Measurements from ENCODE around the gene RIMBP2. TPM values are rescaled to one million over a fixed set of nuclear protein-coding genes. Genes with fewer than 3 reads are reported as not detected.
"Not testable (repeated sequence)": the region's sequence is repeated elsewhere in the genome, so short reads cannot be mapped to it uniquely, and the experiment has no call there.

The RIMBP2 gene
- total RNA-seq, 2 experiments from 2014 or later = not detected

- ATAC-seq (ENCODE audit: poor library complexity) = no peak
- CTCF ChIA-PET = no interaction called here
- Histone ChIP-seq H3K27me3 (ENCODE audit: control insufficient read depth in 1 of 2, insufficient read depth in 2 of 2, low read length in 2 of 2) (no peaks in the 10 kb centered on the region), H3K36me3 (ENCODE audit: insufficient read depth, low read length) (no peaks in the 10 kb centered on the region), H3K4me3 (ENCODE audit: low read length) (no peak overlapping the region), H3K27ac (ENCODE audit: low read depth in 1 of 2, low read length in 2 of 2) (no peak overlapping the region), H3K9me3 (ENCODE audit: control insufficient read depth in 1 of 2, insufficient read depth in 1 of 2, low read length in 2 of 2) (peaks cover 0 to 32% of the 10 kb centered on the region in 2 experiments), H3K4me1 (ENCODE audit: insufficient read depth, low read length) (no peaks in the 10 kb centered on the region)
- Mint-ChIP-seq H3K4me3 (no peak overlapping the region), H3K9me3 (peaks cover 5% of the 10 kb centered on the region), H3K4me1 (ENCODE audit: low read depth) (no peaks in the 10 kb centered on the region), H3K27me3 (no peaks in the 10 kb centered on the region), H3K27ac (no peak overlapping the region), H3K36me3 (ENCODE audit: low read depth) (no peaks in the 10 kb centered on the region)
- no peak for DNase-seq
- POLR2A ChIA-PET = no interaction called here
- no peak for TF ChIP-seq CTCF (IDR thresholded peaks at IDR 0.05)
- intact Hi-C loops (cut with DNase I, micrococcal nuclease) = no loop called here
These were observed 68.3 kb downstream of the RIMBP2 start for GRCh38 chr12:130647814-130648213.

- Mint-ChIP-seq H3K27ac (no peak overlapping the region), H3K9me3 (no peaks in the 10 kb centered on the region), H3K27me3 (no peaks in the 10 kb centered on the region), H3K4me3 (no peak overlapping the region), H3K4me1 (ENCODE audit: low read depth) (no peaks in the 10 kb centered on the region), H3K36me3 (ENCODE audit: low read depth) (no peaks in the 10 kb centered on the region)
- intact Hi-C loops (cut with DNase I, micrococcal nuclease) = no loop called here
- Histone ChIP-seq H3K4me3 (ENCODE audit: low read length) (no peak overlapping the region), H3K36me3 (ENCODE audit: insufficient read depth, low read length) (no peaks in the 10 kb centered on the region), H3K4me1 (ENCODE audit: insufficient read depth, low read length) (no peaks in the 10 kb centered on the region), H3K9me3 (ENCODE audit: control insufficient read depth in 1 of 2, insufficient read depth in 1 of 2, low read length in 2 of 2) (peaks cover 0 to 32% of the 10 kb centered on the region in 2 experiments), H3K27me3 (ENCODE audit: control insufficient read depth in 1 of 2, insufficient read depth in 2 of 2, low read length in 2 of 2) (no peaks in the 10 kb centered on the region), H3K27ac (ENCODE audit: low read depth in 1 of 2, low read length in 2 of 2) (no peak overlapping the region)
- CTCF ChIA-PET = no interaction called here
- TF ChIP-seq CTCF (IDR thresholded peaks at IDR 0.05) = no peak
- POLR2A ChIA-PET = no interaction called here
- ATAC-seq (ENCODE audit: poor library complexity) (no peak), DNase-seq (no peak)
These were observed 69.3 kb downstream of the RIMBP2 start for GRCh38 chr12:130646716-130647370.

GRCh38 chr12:130646191-130646590 is 69.9 kb downstream of the RIMBP2 start:
- H3K4me3 Mint-ChIP-seq; H3K27me3 Mint-ChIP-seq; H3K9me3 Mint-ChIP-seq; H3K4me1 Mint-ChIP-seq (ENCODE audit: low read depth); intact Hi-C loops (cut with DNase I, micrococcal nuclease); H3K4me3 ChIP-seq (ENCODE audit: low read length); CTCF ChIA-PET; POLR2A ChIA-PET; ATAC-seq (ENCODE audit: poor library complexity); H3K27ac ChIP-seq (ENCODE audit: low read depth in 1 of 2, low read length in 2 of 2); H3K4me1 ChIP-seq (ENCODE audit: insufficient read depth, low read length); H3K36me3 Mint-ChIP-seq (ENCODE audit: low read depth); H3K27me3 ChIP-seq (ENCODE audit: control insufficient read depth in 1 of 2, insufficient read depth in 2 of 2, low read length in 2 of 2); DNase-seq; H3K27ac Mint-ChIP-seq; H3K36me3 ChIP-seq (ENCODE audit: insufficient read depth, low read length): not testable (repeated sequence)
- H3K9me3 ChIP-seq (ENCODE audit: control insufficient read depth in 1 of 2, insufficient read depth in 1 of 2, low read length in 2 of 2) = peaks cover 0 to 32% of the 10 kb centered on the region in 2 experiments

- no peaks in the 10 kb centered on the region for H3K36me3 Mint-ChIP-seq (ENCODE audit: low read depth)
- ATAC-seq (ENCODE audit: poor library complexity) (no peak), DNase-seq (no peak)
- Histone ChIP-seq H3K27ac (ENCODE audit: low read depth in 1 of 2, low read length in 2 of 2) (no peak overlapping the region), H3K9me3 (ENCODE audit: control insufficient read depth in 1 of 2, insufficient read depth in 1 of 2, low read length in 2 of 2) (peaks cover 0 to 29% of the 10 kb centered on the region in 2 experiments), H3K27me3 (ENCODE audit: control insufficient read depth in 1 of 2, insufficient read depth in 2 of 2, low read length in 2 of 2) (no peaks in the 10 kb centered on the region), H3K36me3 (ENCODE audit: insufficient read depth, low read length) (no peaks in the 10 kb centered on the region), H3K4me1 (ENCODE audit: insufficient read depth, low read length) (no peaks in the 10 kb centered on the region), H3K4me3 (ENCODE audit: low read length) (no peak overlapping the region)
- H3K27ac Mint-ChIP-seq = no peak overlapping the region
- POLR2A ChIA-PET = no interaction called here
- CTCF ChIA-PET = no interaction called here
- H3K27me3 Mint-ChIP-seq = no peaks in the 10 kb centered on the region
- no peaks in the 10 kb centered on the region for H3K4me1 Mint-ChIP-seq (ENCODE audit: low read depth)
- no peak for TF ChIP-seq CTCF (IDR thresholded peaks at IDR 0.05)
- H3K9me3 Mint-ChIP-seq = no peaks in the 10 kb centered on the region
- intact Hi-C loops (cut with DNase I, micrococcal nuclease) = no loop called here
- no peak overlapping the region for H3K4me3 Mint-ChIP-seq
These were observed 70.3 kb downstream of the RIMBP2 start for GRCh38 chr12:130645751-130646150.
